Measurements from ENCODE around the gene TPCN2.
"Not testable (repeated sequence)": the region's sequence is repeated elsewhere in the genome, so short reads cannot be mapped to it uniquely, and the experiment has no call there.

The TPCN2 gene

DNA sequence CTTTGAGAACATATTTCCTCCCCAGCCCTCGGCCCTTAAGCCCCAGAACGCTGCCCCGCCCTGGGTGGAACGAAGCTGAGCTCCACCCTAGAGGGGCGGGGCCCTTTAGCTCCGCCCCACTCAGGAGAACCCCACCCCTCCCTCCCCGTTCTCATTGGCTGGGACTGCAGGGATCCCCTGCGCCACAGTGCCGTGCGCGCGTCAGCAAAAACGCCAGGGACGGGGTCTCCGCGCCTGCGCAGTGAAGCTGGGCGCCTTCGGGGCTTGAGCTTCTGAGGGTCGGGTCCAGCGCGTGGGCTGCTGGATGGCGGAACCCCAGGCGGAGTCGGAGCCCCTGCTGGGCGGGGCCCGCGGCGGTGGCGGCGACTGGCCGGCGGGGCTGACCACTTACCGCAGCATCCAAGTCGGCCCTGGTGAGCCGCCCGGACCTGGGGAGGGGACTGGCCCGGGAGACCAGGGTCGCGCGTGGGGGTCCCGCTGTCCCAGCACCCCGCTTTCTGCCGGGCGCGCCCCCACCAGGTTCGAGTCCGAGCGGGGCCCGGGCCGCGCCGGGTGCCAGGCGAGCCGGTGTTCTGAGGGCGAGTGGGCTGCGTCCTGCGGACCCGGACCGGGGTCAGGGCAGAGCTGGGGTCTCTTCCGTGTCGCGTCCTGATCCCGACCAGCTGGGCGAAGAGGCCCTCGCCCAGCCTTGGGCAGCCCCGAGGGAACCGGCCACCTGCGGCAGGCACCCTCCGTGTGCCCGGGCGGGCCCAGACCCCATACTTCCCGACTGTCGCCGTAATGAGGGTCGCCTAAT is at the start of gene TPCN2:
Gene TPCN2, plus strand, starts transcription at position 239 of the 796 bp plus-strand sequence. Its CDS starts 66 bp downstream, at position 305.
- H3K4me3 ChIP-seq (ENCODE audit: insufficient read depth, low read length, poor library complexity, severe bottlenecking): peak within 1 kb of the TSS; percentile 72
- no peaks in the 10 kb centered on the region for H4K20me1 ChIP-seq (ENCODE audit: low read depth, low read length)
- peak within 1 kb of the TSS; percentile 64 for H3K4me2 ChIP-seq (ENCODE audit: low read depth, low read length, poor library complexity, severe bottlenecking)
- TF ChIP-seq, protein P1, sequence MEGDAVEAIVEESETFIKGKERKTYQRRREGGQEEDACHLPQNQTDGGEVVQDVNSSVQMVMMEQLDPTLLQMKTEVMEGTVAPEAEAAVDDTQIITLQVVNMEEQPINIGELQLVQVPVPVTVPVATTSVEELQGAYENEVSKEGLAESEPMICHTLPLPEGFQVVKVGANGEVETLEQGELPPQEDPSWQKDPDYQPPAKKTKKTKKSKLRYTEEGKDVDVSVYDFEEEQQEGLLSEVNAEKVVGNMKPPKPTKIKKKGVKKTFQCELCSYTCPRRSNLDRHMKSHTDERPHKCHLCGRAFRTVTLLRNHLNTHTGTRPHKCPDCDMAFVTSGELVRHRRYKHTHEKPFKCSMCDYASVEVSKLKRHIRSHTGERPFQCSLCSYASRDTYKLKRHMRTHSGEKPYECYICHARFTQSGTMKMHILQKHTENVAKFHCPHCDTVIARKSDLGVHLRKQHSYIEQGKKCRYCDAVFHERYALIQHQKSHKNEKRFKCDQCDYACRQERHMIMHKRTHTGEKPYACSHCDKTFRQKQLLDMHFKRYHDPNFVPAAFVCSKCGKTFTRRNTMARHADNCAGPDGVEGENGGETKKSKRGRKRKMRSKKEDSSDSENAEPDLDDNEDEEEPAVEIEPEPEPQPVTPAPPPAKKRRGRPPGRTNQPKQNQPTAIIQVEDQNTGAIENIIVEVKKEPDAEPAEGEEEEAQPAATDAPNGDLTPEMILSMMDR (IDR thresholded peaks at IDR 0.05; ENCODE audit: insufficient read depth, low read length, poor library complexity, severe bottlenecking): no peak
- no peak for TF ChIP-seq EZH2phosphoT487 (conservative IDR thresholded peaks at IDR 0.05; ENCODE audit: low read length)
- peaks cover 25% of the 10 kb centered on the region for H3K79me2 ChIP-seq (ENCODE audit: insufficient read depth, low read length)
- no peaks in the 10 kb centered on the region for H3K36me3 ChIP-seq (ENCODE audit: low read length)
- H3F3A ChIP-seq (ENCODE audit: insufficient read depth): no peaks in the 10 kb centered on the region; the same call in 1 of the 2 replicates
- H3K27ac ChIP-seq (ENCODE audit: low read depth, low read length): peak within 1 kb of the TSS; percentile 11
- peak within 1 kb of the TSS; percentile 85 for H3K9ac ChIP-seq (ENCODE audit: low read length)
- no peaks in the 10 kb centered on the region for H3K9me2 ChIP-seq (replicated peaks; ENCODE audit: insufficient read depth, low read length)
- H2AFZ ChIP-seq (ENCODE audit: low read depth, low read length, severe bottlenecking): peak within 1 kb of the TSS; percentile 83
- no peaks in the 10 kb centered on the region for H3K9me3 ChIP-seq (ENCODE audit: insufficient read depth, low read length)
- H3K27me3 ChIP-seq (ENCODE audit: low read length): no peaks in the 10 kb centered on the region

DNA sequence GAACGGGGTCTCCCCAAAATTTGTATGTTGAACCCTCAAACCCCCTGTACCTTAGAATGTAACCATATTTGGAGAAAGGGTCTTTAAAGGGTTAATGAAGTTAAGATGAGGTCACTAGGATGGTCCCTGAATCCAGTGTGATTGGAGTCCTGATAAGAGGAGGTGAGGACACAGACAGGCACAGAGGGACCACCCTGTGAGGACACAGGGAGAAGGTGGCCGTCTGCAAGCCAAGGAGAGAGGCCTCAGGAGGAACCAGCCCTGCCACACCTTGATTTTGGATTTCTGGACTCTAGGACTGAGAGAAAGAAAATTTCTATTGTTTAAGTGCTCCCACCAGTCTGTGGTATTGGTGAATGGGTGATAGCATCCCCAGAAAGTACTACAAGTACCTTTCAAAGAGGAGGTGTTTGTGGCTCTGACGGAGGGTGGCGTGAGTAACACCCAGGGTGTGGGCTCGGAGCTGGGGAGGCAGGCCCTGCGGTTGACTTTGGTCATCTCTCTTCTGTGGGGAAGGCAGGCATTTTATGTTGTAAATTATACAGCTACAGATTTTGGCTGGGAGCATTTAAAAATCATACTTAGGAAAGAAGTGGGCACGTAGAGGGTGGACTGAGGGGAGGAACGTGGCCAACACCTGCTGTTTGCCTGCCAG is 49.5 kb upstream of the TPCN2 start:
- H4K20me1 ChIP-seq (ENCODE audit: low read depth, low read length): no peaks in the 10 kb centered on the region
- no peaks in the 10 kb centered on the region for H3F3A ChIP-seq (ENCODE audit: insufficient read depth)
- H3K9me3 ChIP-seq (ENCODE audit: insufficient read depth, low read length): no peaks in the 10 kb centered on the region
- TF ChIP-seq, protein P1 (IDR thresholded peaks at IDR 0.05; ENCODE audit: insufficient read depth, low read length, poor library complexity, severe bottlenecking): no peak
- no peak for TF ChIP-seq EZH2phosphoT487 (conservative IDR thresholded peaks at IDR 0.05; ENCODE audit: low read length)
- no peak overlapping the region for H3K4me3 ChIP-seq (ENCODE audit: insufficient read depth, low read length, poor library complexity, severe bottlenecking)
- H3K27ac ChIP-seq (ENCODE audit: low read depth, low read length): no peak overlapping the region
- H3K4me2 ChIP-seq (ENCODE audit: low read depth, low read length, poor library complexity, severe bottlenecking): no peak overlapping the region
- no peak overlapping the region for H3K9ac ChIP-seq (ENCODE audit: low read length)
- no peaks in the 10 kb centered on the region for H3K9me2 ChIP-seq (replicated peaks; ENCODE audit: insufficient read depth, low read length)
- H3K79me2 ChIP-seq (ENCODE audit: insufficient read depth, low read length): no peaks in the 10 kb centered on the region
- no peaks in the 10 kb centered on the region for H3K27me3 ChIP-seq (ENCODE audit: low read length)
- H2AFZ ChIP-seq (ENCODE audit: low read depth, low read length, severe bottlenecking): no peak overlapping the region
- H3K36me3 ChIP-seq (ENCODE audit: low read length): no peaks in the 10 kb centered on the region

DNA sequence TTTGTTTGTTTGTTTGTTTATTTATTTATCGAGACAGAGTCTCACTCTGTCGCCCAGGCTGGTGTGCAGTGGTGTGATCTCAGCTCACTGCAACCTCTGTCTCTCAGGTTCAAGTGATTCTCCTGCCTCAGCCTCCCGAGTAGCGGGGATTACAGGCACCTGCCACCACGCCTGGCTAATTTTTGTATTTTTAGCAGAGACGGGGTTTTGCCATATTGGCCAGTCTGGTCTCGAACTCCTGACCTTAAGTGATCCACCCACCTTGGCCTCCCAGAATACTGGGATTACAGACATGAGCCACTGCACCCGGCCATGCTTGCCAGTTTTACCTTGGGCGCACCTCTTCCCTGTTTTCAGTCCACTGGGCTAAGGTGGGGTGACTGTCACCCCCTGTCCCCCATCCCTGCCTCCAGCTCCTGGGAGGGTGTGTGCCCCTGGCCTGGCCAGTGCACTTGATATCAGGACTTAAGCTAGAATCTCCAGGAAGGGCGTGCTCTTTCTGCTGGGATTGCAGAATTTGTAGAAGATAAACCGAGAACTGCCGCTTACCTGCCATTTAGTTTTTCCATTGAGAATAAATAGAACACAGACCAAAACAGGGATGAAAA is 48.9 kb upstream of the TPCN2 start:
- H3K27me3 ChIP-seq (ENCODE audit: low read length); H3K27ac ChIP-seq (ENCODE audit: low read depth, low read length); H3K36me3 ChIP-seq (ENCODE audit: low read length): not testable (repeated sequence)

More for the DNA sequence above, 48.9 kb upstream of the TPCN2 start:
- not testable (repeated sequence) for H3K9me2 ChIP-seq (replicated peaks; ENCODE audit: insufficient read depth, low read length); H3F3A ChIP-seq (ENCODE audit: insufficient read depth); H3K9ac ChIP-seq (ENCODE audit: low read length); H3K9me3 ChIP-seq (ENCODE audit: insufficient read depth, low read length); H3K79me2 ChIP-seq (ENCODE audit: insufficient read depth, low read length); H3K4me3 ChIP-seq (ENCODE audit: insufficient read depth, low read length, poor library complexity, severe bottlenecking); H2AFZ ChIP-seq (ENCODE audit: low read depth, low read length, severe bottlenecking); H4K20me1 ChIP-seq (ENCODE audit: low read depth, low read length); H3K4me2 ChIP-seq (ENCODE audit: low read depth, low read length, poor library complexity, severe bottlenecking)

All from SU-DHL-6 (cell line).